Kidney (tissue), 14 donors: ENCODE results near the gene CELA2A. TPM values are rescaled to one million over a fixed set of nuclear protein-coding genes. Genes with fewer than 3 reads are reported as not detected.
"Not testable (repeated sequence)": the region's sequence is repeated elsewhere in the genome, so short reads cannot be mapped to it uniquely, and the experiment has no call there.

Experiments used
- DNase-seq, 5 donors: peaks; one replicate each; pipeline ENCODE4 v3.0.0-alpha.2; 2013 to 2020
- FAIRE-seq: peaks from 2 replicates; lab custom pipeline; 2012; peaks lifted over from hg19 to GRCh38; lab: Jason Lieb, UNC
- H3K27ac ChIP-seq, 2 donors: one replicate each; pipeline ENCODE4 v1.7.0; 2013; ENCODE audit warnings: low read depth in 2 of 2, low read length in 2 of 2, inconsistent platforms in 1 of 2
- H3K27me3 ChIP-seq: one replicate; pipeline ENCODE4 v1.7.1; 2013; ENCODE audit warnings: low read length, inconsistent platforms; ENCODE audit not compliant: control insufficient read depth, insufficient read depth
- H3K36me3 ChIP-seq, 3 donors: one replicate each; pipeline versions ENCODE4 v1.7.0 to v1.7.1; 2013; ENCODE audit warnings: low read length in 3 of 3, control low read depth in 1 of 3, inconsistent platforms in 1 of 3; ENCODE audit not compliant: insufficient read depth in 3 of 3, control insufficient read depth in 2 of 3
- H3K4me1 ChIP-seq, 3 donors: one replicate each; pipeline versions ENCODE4 v1.7.0 to v1.7.1; 2013; ENCODE audit warnings: low read length in 3 of 3, inconsistent platforms in 1 of 3, low read depth in 1 of 3; ENCODE audit not compliant: control insufficient read depth in 2 of 3, insufficient read depth in 2 of 3
- H3K4me3 ChIP-seq, 3 donors: one replicate each; pipeline versions ENCODE4 v1.7.0 to v1.8.1; 2013; ENCODE audit warnings: low read length in 3 of 3, control low read depth in 1 of 3, inconsistent platforms in 1 of 3
- H3K9ac ChIP-seq, 3 donors: one replicate each; pipeline versions ENCODE4 v1.7.0 to v1.7.1; 2013; ENCODE audit warnings: low read length in 3 of 3, control low read depth in 1 of 3, inconsistent platforms in 1 of 3
- H3K9me3 ChIP-seq, 3 donors: one replicate each; pipeline versions ENCODE4 v1.7.0 to v1.7.1; 2013; ENCODE audit warnings: low read length in 3 of 3, control low read depth in 1 of 3, inconsistent platforms in 1 of 3; ENCODE audit not compliant: control insufficient read depth in 2 of 3, insufficient read depth in 1 of 3
- CTCF ChIP-seq: IDR thresholded peaks from 3 replicates; pipeline ENCODE4 v1.5.1; 2012; ENCODE audit warnings: mild to moderate bottlenecking, moderate library complexity, borderline replicate concordance; ENCODE audit not compliant: insufficient read depth; ENCODE audit errors: extremely low read depth
- intact Hi-C: fragments of 100-400 bp; cut with DNase I; formaldehyde crosslinking; loops from one replicate; pipeline ENCODE4 v1.11.1; 2022
- polyA plus RNA-seq: library from polyadenylated mRNA; stranded (reverse); fragments of 350-450 nt; fragmentation: Illumina TruSeq; extraction: RNeasy Lipid Tissue Mini Kit (QIAGEN cat#74804); gene quantifications from one replicate; pipeline ENCODE4 v1.2.3, GENCODE V29; 2014; ENCODE audit warnings: low read depth, low replicate concordance; ENCODE audit not compliant: insufficient read depth
- total RNA-seq: library from RNA; stranded (reverse); fragmentation: NEBNext Ultra II Directional; extraction: Animal tissue kit (Norgen Biotek cat#: 25700); gene quantifications from one replicate; pipeline ENCODE4 v1.2.1, GENCODE V29; 2021
- donor health status: control.
- donor health status: control.
- donor health status: control.
- donor health status: control.
- donor health status: control.
- donor health status: DM: yes; HTN: yes; CAD: no.
- donor health status: Normal renal cell carcinoma (clear cell type).

The CELA2A gene
- total and polyA plus RNA-seq, 2 donors from 2014 or later, result not detected

GRCh38 chr1:15488371-15488770 lies 31.8 kb downstream of the CELA2A start:
- no peak for DNase-seq

GRCh38 chr1:15489052-15489736 lies 32.7 kb downstream of the CELA2A start:
- H3K36me3 ChIP-seq, result peaks cover 0 to 10% (median 10%) of the 10 kb centered on the region in 3 donors
- no peak for TF ChIP-seq CTCF
- no peak overlapping the region for H3K4me3 ChIP-seq
- no peak overlapping the region for H3K9ac ChIP-seq
- no peaks in the 10 kb centered on the region for H3K27me3 ChIP-seq
- H3K9me3 ChIP-seq, result no peaks in the 10 kb centered on the region
- no peak overlapping the region for H3K27ac ChIP-seq
- H3K4me1 ChIP-seq, result no peaks in the 10 kb centered on the region
- no peak for FAIRE-seq
- no peak for DNase-seq
- intact Hi-C loops, result no loop called here

More at GRCh38 chr1:15488371-15488770, 31.8 kb downstream of the CELA2A start:
- TF ChIP-seq CTCF, result no peak
- no peaks in the 10 kb centered on the region for H3K27me3 ChIP-seq
- H3K4me3 ChIP-seq, result no peak overlapping the region
- H3K9ac ChIP-seq, result no peak overlapping the region
- no peak overlapping the region for H3K27ac ChIP-seq
- peaks cover 0 to 6% (median 5%) of the 10 kb centered on the region in 3 donors for H3K36me3 ChIP-seq
- no peaks in the 10 kb centered on the region for H3K9me3 ChIP-seq
- no peaks in the 10 kb centered on the region for H3K4me1 ChIP-seq
- FAIRE-seq, result no peak
- intact Hi-C loops, result no loop called here

- H3K27me3 ChIP-seq, FAIRE-seq, H3K9me3 ChIP-seq, intact Hi-C loops, H3K4me1 ChIP-seq, DNase-seq, H3K4me3 ChIP-seq, H3K27ac ChIP-seq, H3K9ac ChIP-seq: not testable (repeated sequence)
- peaks cover 0 to 16% (median 15%) of the 10 kb centered on the region in 3 donors for H3K36me3 ChIP-seq
Observed at GRCh38 chr1:15491010-15491409, 34.5 kb downstream of the CELA2A start.

GRCh38 chr1:15492596-15492995 lies 36.1 kb downstream of the CELA2A start:
- TF ChIP-seq CTCF, result no peak
- Histone ChIP-seq H3K9me3 (no peaks in the 10 kb centered on the region), H3K4me3 (no peak overlapping the region), H3K4me1 (no peaks in the 10 kb centered on the region), H3K9ac (no peak overlapping the region), H3K27me3 (no peaks in the 10 kb centered on the region), H3K36me3 (peaks cover 0 to 16% (median 15%) of the 10 kb centered on the region in 3 donors), H3K27ac (no peak overlapping the region)
- intact Hi-C loops, result no loop called here
- DNase-seq (no peak), FAIRE-seq (no peak)
